ENCODE results near the gene NAXE. TPM values are rescaled to one million over a fixed set of nuclear protein-coding genes. Genes with fewer than 3 reads are reported as not detected.
A peak's percentile ranks its signal among the peaks of the same experiment; 100 is the strongest.
"Not testable (repeated sequence)": the region's sequence is repeated elsewhere in the genome, so short reads cannot be mapped to it uniquely, and the experiment has no call there.

NAXE gene
- 119 TPM for total RNA-seq

DNA sequence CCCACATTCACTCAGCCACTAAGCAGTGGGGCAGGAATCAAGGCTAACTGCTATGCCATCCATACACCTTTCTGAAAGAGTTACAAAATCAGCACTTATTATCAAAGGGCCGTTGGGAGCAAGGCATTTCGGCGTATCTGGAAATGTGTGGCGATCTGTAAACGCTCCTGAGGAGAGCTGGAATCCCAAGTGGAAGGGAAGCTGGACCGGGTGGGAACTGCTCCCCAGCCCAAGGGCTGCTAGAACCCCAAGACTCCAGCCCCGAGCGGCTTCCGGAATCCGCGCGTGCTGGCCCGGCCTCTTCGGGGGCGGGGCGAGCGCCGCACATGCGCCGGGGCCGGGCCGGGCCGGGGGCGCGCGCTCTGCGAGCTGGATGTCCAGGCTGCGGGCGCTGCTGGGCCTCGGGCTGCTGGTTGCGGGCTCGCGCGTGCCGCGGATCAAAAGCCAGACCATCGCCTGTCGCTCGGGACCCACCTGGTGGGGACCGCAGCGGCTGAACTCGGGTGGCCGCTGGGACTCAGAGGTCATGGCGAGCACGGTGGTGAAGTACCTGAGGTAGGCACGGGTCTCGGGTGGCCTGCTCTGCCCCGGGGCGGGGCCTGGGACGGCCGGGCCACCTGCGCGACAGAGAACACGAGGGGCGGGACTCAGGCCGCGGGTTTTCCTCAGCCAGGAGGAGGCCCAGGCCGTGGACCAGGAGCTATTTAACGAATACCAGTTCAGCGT lies at the start of gene NAXE:
NAXE (plus strand) TSS at position 345 of the 726 bp plus-strand sequence; CDS start at position 374, 29 bp downstream.
- peak; percentile 75 for DNase-seq (ENCODE audit: low spot score)

DNA sequence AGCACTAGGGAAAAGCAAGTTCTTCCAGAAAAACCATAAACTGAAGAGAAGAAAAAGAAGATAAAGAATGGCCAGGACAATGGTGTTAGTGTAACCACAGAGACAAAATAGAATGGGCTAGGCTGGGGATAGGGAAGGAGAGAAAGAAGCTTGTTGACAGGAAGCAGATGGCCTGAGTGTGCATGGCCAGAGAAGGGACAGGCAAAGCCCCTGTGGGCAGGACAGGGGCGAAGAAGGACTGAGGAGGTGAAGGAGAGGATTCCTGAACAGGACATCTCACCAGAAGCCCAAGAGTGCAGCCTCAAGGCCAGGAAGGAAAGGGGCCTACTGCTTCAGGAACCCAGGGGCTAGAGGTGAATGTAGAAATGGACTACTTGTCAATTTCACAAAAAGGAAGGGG lies 48.5 kb upstream of the NAXE start:
- no peak for DNase-seq (ENCODE audit: low spot score)

DNA sequence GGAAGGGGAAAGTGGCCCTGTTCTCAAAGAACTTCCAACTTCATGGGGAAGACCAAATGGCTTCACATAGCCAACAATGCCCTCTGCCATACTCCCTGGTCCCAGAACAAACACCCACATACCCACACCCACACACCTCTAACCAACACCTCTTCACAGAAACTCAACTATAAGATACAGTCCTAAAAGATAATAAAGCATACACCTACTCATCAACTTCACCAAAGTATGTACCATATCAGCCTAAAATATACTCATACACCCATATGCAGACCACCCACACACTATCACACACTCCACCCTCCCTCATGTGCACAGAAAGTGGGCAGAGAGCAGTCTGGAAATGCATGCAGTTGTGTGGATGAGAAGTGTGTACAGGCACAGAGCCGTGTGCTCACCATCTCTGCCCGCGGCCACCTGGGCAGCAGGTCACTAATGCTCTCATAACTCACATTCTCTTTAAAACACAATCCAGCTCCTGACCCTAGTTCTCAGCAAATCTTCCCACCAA lies 46.9 kb upstream of the NAXE start:
- no peak for DNase-seq (ENCODE audit: low spot score)

DNA sequence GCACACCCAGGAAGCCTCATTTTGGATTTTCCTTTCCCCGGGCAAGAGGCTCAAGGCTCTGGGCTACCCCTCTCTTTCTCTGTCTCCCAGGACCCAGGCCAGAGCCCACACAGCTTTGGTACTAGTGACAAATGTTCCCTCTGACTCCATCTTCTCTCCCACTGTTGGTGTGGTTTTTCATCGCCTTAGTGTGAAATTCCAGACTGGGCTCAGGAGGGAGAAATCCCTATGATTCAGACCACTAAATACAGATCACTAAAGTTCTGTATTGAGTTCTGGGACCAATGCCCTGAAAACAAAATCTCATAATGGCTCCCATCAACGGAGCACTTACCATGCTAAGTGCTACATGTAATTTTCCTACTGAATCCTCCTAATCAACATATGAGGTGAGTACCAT lies 45.3 kb upstream of the NAXE start:
- no peak for DNase-seq (ENCODE audit: low spot score)

DNA sequence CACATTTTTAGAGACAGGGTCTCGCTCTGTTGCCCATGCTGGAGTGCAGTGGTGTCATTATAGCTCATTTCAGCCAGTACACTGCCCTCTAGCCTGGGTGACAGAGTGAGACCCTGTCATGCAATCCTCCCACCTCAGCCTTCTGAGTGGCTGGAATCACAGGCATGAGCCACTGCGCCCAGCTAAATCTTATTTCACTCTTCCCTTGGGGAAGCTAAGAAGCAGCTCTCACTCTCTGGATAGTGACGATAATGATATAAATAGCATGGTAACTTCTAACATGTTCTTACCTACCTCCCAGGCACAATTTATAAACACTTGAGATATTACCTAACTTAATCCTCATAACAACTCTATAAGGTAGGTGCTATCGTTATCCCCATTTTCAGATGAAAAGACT lies 44.1 kb upstream of the NAXE start:
- no peak for DNase-seq (ENCODE audit: low spot score)

DNA sequence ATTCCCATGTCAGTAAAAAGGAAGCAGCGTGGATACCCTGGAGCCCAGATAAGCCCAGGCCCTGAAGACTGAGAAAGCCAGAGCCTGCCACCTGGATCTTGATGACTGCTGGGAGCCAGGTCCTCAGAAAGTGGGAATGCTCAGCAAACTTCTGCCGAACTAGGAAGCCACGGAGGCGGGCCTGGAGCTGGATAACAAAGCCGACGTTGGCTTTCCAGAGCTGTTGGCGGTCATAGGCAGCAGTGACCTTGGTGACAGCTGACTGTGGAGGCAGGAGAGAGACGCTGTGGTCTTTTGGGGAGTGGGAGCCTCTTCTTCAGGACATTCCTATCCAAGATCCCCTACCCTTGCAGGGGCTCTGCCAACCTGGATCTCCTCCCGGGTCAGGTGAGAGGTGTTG lies 43.6 kb upstream of the NAXE start:
- no peak for DNase-seq (ENCODE audit: low spot score)

DNA sequence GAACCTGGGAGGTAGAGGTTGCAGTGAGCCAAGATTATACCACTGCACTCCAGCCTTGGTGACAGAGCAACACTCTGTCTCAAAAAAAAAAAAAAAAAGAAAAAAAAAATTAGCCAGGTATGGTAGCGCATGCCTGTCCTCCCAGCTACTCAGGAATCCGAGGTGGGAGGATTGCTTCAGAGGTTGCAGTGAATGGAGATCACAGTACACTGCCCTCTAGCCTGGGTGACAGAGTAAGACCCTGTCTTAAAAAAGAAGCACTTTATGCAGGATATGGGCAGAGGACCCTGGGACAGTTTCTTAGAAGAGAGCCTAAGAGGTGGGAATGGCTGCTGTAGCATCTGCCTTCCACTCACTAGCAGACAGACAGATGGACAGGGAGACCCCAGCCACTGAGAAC lies 42.2 kb upstream of the NAXE start:
- DNase-seq (ENCODE audit: low spot score) = no peak

DNA sequence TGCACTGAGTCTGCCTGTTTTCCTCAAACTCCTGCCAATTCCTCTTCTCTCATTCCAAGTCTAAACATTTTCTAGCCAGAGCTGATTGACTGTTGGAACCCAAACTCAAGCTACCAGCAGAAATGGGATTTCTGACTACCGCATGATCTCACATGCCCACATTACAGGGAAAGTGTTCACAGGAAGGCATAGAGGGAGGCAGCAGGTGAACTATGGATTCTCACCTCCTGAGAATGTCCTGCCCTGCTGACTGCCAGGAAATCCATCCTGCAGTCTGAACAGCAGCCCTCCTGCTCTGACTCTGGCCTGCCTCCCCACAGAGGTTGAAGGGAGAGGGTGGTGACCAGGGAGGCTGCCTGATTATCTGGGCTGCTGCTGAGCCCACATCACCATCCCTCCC lies 41.7 kb upstream of the NAXE start:
- no peak for DNase-seq (ENCODE audit: low spot score)

DNA sequence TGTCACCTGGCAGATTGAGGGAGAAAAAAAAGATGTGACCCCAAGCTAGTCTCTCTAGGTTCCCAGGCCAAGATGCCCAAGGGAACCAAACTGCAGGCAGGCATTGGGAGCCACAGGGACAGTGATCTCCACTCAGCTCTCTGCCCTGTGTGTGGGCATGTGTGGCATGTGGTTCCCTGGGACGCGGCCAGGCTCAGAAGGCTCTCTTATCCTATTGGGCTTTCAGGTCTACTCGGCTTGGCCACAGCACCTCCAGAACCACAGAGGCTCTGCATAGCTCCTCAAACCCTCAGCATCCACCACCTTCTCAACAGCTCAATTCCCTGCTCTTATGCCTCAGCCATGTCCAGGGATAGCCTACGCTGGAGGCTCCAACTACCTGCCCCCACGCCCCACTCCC lies 41.2 kb upstream of the NAXE start:
- no peak for DNase-seq (ENCODE audit: low spot score)

DNA sequence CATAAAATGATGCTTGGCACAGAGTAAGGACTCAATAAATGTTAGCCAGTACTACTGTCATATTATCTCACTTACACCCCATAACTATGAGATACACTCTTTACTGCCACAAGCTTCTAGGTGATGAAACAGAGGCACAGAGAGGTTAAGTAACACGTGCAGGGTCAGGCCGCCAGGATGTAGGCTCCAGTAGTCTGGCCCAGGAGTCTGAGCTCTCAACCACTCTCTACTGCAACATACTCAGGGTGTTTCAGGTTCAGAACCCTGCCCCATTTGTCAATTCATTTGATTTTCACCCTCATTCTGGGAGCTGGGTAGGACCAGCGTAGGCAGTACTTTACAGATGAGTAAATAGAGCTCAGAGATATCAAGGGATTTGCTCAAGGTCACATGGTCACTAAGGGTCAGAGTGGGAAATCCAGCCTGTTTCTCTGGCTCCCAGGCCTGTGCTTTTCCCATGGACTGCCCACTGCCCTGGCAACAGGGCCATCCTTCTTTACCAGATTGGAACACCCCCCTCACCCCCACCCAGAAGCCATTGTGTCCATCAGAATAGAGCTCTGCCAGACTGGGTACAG lies 40.4 kb upstream of the NAXE start:
- DNase-seq (ENCODE audit: low spot score) = no peak

DNA sequence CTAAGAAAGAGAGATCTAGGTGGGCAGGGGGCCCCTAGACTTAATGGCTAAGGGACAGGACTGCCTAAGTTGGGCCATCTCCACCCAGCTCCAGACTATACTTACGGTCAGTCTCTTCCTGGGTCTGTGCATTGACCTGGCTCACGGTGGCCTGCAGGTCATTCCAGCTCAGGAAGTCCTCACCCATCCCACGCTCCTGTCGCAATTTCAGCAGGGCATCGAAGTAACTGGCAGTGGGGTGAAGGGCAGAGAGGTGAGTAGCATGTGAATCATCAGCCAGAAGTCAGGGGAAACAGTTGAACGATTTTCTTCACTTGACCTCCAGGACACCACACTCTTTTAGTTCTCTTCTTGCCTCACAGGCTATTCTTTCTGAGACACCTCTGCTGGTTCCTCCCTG lies 39.7 kb upstream of the NAXE start:
- no peak for DNase-seq (ENCODE audit: low spot score)

DNA sequence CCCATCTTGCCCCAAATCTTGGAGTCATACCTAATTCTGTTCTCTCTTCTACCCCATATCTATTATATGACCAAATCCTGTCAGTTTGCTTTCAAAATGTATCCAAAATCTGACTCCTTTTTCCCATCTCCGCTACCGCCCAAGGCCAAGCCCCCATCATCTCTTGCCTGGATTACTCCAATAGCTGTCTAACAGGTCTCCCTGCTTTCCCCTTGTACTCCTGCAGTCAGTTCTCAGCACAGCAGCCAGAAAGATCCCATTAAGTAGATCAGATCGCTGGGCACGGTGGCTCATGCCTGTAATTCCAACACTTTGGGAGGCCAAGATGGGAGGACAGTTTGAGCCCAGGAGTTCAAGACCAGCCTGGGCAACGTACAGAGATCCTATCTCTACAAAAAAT lies 39.1 kb upstream of the NAXE start:
- DNase-seq (ENCODE audit: low spot score) = no peak

DNA sequence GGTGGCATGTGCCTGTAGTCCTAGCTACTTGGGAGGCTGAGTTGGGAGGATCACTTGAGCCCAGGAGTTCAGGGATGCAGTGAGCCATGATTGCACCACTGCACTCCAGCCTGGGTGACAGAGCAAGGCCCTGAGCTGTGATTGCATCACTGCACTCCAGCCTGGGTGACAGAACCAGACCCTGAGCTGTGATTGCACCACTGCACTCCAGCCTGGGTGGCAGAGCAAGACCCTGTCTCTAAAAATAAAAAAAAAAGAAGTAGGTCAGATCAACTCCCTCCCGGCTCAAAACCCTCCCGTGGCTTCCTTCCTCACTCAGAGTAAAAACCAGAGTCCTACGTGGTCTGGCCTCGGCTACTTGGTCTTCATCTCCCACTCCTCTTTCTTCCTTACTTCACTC lies 38.6 kb upstream of the NAXE start:
- not testable (repeated sequence) for DNase-seq (ENCODE audit: low spot score)

DNA sequence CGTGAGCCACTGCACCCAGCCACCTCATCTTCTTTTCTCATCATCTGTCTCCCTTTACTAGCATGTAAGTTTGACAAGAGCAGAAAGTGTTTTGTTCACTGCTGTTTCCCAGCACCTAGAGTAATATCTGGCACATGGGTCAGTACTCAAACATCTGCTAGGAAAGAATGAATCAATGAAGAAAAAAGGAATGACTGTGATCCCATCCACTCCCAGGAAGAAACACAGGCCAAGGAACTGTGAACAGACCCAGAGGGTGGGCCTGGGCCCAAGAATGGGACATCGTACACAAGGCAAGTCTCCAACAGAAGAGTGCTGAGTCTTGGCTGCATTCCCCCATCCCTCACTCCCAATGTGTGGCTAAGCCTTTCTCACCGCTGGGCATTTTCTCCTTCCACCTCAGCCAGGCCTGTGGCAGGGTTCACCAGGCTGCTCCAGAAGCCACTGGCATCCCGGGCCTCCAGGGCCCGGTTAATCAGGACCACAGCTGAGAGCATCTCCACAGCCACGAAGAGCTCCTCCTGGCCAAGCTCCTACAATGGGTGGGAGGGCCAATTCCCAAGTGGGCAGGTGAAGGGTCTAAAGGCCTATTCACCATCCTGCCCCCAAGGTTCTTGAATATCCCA lies 37.6 kb upstream of the NAXE start:
- no peak for DNase-seq (ENCODE audit: low spot score)

DNA sequence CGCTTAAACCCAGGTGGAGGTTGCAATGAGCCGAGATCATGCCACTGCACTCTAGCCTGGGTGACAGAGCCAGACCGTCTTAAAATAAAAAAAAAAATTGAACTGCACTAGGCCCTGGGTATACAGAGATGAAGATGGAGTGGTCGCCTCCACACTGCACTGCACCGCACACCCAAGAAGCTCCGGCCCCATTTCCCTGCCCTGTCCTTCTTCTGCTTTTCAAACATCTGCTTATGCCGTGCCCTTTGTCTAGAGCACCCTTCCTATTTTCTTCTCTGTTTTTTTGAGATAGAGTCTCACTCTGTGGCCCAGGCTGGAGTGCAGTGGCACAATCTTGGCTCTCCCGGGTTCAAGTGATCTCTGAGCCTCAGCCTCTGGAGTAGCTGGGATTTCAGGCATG lies 36.6 kb upstream of the NAXE start:
- no peak for DNase-seq (ENCODE audit: low spot score)

DNA sequence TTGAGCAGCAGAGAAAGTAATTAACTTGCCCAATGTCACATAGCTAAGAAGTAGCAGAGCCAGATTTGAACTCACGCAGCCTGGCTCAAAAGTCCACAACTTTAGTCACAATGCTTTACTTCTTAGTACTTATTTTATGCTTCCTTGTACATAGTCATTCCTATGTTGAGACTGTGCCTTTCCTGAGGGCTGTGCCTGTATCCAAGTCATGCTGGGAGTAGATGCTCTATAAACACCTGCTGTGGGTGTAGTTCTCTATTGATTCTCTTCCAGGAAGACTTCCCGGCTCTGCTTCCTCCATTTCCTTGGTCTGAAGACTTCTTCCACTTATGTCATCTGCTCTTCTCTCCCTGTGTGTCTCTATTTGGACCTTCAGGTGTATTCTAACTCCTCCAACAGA lies 35.9 kb upstream of the NAXE start:
- no peak for DNase-seq (ENCODE audit: low spot score)

DNA sequence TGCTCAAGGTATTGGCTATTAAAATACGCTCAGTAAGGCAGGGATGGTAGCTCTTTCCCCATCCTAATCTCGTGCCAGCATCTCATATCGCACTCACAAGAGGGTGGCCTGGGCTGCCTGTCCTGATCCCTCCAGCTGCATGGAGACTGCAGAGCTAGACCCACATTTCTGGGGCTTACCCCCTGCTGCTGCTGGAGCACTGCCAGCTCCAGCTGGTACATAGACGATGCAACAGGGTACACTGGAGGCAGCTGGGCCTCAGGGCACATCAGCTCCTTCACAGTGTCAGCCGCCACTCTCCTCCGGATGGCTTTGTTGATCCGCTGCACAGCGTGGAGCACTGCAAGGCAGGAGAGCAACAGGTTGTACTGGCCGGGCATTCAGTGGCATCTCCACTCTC lies 35.2 kb upstream of the NAXE start:
- DNase-seq (ENCODE audit: low spot score) = no peak

DNA sequence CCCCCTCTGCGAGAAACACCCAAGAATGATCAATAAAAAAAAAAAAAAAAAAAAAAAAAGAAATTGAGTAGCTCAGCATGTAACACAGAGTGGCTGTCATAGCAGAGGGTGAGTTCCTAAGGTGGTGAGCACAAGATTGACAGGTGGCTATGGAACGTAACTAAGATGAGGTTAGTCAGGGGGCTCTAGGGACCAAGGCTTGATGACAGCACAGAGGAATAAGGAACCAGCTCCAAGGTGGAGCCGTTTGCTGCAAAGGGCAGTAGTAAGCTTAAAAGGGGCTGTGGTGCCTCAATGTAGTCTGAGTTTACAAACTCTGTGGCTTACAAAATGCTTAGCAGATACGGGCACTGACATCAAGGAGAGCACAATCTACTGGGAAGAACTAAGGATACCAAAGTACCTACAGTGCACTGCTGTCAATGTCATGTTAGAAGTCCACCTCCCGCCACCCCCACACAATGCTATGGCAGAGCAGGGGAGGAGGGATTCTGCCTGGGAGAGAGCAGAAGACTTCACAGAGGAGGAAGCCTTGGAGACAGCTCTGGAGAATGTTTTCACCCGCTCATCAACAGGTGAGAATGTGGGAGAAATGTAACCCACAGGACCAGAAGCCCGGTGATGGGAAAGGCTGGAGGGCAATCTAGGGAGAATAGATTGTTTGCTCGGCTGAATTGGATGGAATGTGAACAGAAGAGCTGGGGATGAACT lies 32.3 kb upstream of the NAXE start:
- no peak for DNase-seq (ENCODE audit: low spot score)

DNA sequence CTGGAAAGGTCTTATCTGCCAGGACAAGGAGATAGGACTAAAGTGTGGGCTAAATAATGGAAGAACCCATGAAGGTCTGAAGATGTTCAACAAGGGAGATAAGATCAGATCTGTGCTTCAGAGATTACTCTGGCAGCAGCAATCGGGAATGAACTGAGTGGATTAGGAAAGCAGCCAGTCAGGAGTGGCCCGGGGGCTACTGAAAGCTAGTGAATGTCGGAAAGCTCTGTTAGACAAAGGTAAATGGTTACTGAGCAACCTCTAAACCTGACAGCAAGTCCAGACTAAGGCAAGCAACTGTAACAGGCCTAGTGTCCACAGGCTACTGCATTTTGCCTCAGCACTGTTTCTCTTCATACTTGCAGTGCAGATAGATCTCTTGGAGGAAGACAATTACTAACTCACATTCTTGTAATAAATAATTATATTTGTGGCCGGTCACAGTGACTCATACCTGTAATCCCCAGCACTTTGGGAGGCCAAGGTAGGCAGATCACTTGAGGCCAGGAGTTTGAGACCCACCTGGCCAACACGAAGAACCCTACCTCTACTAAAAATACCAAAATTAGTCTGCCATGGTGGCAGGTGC lies 31.7 kb upstream of the NAXE start:
- DNase-seq (ENCODE audit: low spot score) = no peak

DNA sequence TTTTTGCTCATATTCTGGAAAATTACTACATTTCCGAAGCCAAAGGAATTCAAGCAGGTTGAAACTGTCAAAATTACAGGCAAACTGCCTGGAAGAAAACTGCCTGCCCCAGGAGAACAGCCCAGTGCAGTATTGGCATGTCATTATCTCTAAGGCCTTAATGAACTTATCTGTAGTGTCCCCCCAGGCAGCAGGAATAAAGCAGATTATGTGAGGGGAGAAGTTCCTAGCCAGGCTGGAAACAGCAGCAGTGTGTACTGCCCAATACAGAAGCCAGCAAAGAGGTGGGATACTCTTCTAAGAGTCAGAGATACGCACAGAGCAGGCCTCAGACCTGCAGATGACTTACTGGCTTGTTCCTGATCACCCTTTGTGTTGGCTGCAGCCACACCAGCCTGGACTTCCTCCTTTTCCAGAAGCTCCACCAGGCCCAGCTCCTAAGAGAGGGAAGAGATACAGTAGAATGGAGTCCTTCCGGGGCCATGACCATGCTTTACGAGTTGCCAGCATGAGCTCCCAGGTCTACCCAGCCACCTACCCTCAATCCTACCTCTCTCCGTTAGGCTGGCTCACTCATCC lies 30.9 kb upstream of the NAXE start:
- DNase-seq (ENCODE audit: low spot score) = no peak

DNA sequence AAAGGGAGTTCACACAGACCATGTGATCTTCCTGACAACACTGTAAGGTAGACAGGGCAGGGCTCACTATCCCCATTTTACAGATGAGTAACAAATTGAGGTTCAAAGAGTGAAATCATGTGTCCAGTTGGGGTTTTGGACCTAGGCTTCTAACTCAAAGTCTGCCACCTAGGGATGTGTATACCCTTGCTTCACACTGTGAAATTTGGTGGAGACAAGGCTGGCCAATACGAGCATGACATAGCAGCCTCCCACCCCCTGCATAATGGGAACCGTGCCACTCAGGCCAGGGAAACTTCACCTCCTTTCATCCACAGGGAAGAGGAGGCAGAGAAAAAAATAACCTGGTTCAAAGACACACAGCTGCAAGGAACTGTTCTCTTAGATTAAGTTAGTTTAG lies 26.1 kb upstream of the NAXE start:
- DNase-seq (ENCODE audit: low spot score) = no peak

DNA sequence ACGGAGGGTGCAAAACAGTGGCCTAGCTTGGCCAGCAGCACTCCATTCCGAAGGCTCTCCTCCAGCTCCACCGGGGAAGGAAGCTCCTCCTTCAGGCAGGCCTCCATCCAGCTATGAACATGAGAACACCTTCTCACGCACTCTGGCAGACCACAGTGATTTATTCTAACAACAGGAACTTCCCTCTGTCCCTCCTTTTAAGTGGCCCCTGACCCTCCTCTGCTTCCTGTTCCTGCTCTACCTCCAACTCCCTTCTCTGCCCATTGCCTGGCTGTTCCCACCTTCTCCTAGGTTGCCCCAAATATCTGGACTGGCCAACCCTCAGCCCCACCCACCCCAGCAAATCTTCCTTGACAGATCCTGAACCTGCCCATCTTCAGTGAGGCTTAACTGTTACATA lies 25.1 kb upstream of the NAXE start:
- no peak for DNase-seq (ENCODE audit: low spot score)
